Iris pigment epithelial cell (primary cell): ENCODE data around the gene ITPR2.

Experiments used
- DNase-seq: peaks from one replicate; pipeline ENCODE4 v3.0.0-alpha.2; 2011; ENCODE audit warnings: low read depth

ITPR2 gene

GRCh38 chr12:26566186-26566585 lies 266.8 kb downstream of the ITPR2 start:
- DNase-seq = no peak

DNA sequence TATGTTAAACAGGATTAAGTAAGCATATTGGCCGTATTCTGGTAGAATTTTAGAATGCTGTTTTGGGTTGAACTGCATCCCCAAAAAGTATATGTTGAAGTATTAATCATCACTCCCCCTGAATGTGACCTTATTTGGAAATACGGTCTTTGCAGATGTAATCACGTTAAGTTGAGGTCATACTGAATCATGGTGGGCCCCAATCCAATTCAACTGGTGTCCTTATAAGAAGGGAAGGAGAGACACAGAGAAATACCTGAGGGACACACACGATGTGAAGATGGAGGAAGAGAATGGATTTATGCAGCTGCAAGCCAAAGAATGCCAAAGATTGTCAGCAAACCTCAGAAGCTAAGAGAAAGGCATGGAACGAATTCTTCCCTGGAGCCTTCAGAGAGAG lies 268.6 kb downstream of the ITPR2 start:
- DNase-seq = peak; percentile 18

DNA sequence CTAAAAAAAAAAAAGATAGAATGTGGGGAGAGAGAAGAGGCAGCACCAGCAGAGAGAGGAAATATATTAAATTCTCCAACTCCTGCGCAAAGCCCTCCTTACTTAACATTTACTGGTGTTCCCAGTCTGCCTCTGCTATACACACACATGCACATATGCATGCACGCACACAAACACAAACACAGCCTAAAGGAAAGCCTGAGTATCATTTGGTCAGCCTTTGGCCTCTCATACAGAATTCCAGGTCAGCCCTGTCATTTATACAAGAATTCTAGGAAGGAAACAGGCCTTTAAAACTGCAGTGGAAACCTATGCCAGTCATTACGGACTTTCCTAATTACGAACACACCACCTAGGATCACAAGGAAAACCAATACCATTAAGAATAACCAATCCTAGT lies 269.4 kb downstream of the ITPR2 start:
- no peak for DNase-seq

DNA sequence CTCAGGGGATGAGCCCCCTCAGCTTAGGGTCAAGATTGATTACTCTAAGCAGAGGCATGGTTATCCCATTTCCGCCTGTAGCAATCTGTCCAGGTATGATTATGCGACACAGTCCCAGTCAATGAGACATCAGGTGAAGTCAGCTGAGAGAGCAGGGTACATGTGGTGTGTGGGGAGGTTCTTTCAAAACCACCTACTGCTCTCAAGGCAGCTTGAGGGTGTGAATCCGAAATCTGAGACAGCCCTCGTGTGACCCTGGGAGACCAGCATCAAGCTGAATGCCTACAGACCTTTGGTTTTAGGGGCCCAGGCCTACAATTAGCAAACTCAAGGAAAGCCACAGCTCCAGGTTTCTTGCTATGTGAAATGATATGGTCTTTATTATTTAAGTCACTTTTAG lies 275.7 kb downstream of the ITPR2 start:
- DNase-seq = no peak

DNA sequence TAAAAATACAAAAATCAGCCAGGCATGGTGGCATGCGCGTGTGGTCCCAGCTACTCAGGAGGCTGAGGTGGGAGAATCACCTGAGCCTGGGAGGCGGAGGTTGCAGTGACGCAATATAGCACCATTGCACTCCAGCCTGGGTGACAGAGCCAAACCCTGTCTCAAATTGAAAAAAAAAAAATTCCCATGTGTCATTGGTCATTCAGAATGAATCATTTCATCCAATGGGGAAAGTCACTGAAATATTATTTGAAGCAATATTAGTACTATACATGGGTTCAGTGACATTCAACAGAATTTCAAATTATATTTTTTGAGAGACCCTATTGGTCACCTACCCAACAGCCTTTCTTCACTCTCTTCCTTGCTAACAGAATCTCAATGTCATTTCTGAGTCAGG lies 276.1 kb downstream of the ITPR2 start:
- no peak for DNase-seq

GRCh38 chr12:26555139-26555538 lies 277.9 kb downstream of the ITPR2 start:
- DNase-seq = peak; percentile 46

DNA sequence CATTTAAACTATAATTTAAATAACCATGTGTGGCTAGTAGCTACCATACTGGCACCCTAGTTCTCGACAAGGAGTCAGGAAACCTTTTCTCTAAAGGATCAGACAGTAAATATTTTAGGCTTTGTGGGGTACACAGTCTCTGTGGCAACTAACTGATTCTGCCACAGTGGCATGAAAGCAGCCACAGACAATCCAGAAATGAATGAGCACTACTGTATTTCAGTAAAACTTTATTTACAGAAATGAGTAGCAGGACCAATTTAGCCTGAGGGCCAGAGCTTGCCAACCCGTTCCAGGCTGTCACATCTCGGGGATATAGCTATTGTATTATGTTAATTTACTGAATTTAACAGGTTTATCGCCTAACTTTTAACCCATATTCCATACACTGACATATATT lies 278.7 kb downstream of the ITPR2 start:
- DNase-seq = no peak

GRCh38 chr12:26551385-26551784 lies 281.6 kb downstream of the ITPR2 start:
- no peak for DNase-seq

GRCh38 chr12:26548227-26548626 lies 284.8 kb downstream of the ITPR2 start:
- no peak for DNase-seq

- no peak for DNase-seq
These were observed 286.3 kb downstream of the ITPR2 start for GRCh38 chr12:26546535-26547314.

DNA sequence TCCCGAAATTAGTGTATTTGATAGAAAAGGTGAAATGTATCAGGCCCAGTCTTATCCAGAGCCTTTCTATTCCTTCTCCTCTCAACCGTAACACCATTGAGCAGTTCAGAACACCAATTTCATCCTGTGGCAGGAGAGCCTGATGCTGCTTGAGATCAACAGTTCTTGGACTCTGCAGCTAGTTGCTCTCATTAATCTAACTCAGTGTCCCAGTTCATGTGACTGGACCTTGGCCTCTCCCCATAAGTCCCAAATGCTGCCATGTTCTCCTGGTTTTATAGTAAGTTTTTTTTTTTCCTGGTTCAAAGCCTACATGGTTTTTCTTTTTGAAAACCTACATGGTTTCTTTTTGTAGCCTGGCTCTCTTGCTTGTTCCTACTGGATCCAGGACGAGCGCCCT lies 293.9 kb downstream of the ITPR2 start:
- DNase-seq = no peak

DNA sequence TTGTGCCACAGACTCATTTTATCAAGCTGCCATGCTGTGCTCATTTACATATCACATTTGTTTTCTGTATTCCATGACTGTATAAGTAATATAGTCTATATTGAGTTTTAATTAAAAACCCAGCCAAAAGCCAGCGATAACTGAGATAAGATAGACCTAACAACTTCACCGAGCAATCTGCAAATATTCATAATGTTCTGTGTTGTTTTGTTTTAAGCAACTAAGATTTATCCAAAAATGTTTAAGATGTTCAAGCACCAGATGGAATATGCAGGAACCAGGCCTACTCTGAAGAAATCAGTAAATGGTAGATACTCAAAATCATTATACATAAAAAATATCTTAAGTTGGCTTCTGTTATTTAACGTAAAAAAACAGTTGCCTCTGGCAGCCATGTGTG lies 295.3 kb downstream of the ITPR2 start:
- DNase-seq = no peak

- DNase-seq = no peak
These were observed 295.9 kb downstream of the ITPR2 start for GRCh38 chr12:26537126-26537525.

GRCh38 chr12:26535826-26536225 lies 297.2 kb downstream of the ITPR2 start:
- no peak for DNase-seq

GRCh38 chr12:26534071-26534470 lies 298.9 kb downstream of the ITPR2 start:
- DNase-seq = no peak

- DNase-seq = no peak
These were observed 299.8 kb downstream of the ITPR2 start for GRCh38 chr12:26533211-26533610.

DNA sequence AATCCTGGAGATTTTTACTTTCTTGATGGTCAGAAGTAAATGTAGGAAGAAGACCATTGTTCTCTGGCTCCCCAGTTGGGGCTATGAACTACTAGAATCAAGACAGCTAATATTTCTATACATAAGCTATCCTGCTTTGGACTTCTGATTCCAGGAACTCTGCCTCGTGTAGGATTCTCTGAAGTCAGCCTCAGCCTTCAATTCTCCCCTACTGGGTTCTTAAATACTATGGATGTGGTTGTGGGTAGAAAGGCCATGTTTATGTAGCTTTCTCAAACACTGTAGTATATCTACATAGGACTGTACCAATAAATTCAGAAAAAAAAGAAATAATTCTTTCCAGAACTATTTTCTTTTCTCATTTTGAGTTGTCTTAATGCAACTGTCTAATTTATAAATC lies 302.5 kb downstream of the ITPR2 start:
- DNase-seq = no peak

DNA sequence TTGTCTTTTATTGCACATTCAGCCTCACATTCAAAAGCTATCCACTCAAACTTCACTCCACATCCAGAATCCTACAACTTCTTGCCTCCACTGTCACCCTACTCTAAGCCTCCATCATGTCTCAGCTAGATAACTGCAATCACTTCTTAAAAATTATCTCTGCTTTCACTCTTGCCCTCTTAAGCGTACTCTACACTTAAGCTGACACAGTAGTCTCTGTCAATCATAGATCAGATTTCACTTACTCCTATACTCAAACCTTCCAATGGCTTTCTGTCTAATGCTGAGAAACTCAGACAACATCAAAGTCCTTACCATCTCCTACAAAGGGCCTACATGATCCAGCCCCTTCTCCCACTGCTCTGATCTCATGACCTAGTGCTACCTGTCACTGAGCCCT lies 304.1 kb downstream of the ITPR2 start:
- no peak for DNase-seq

DNA sequence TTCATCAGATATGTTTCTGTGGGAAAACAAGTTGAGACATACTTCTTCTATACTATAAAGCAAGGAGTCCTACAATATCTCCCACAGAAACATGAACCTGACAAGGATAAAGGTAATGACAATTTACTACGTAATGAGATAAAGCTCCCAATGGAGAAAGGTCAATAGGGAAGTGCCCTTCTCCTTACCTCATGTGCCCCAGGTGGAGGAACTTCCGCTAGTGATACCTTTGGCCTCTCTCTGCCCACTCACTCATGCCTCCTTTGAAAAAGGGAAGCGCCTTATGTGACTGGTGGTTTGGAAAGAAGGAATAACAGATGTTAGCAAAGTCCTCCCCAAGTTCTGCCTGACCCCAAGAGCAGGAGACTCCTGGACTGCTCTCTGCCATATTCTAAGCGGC lies 305.3 kb downstream of the ITPR2 start:
- DNase-seq = no peak

GRCh38 chr12:26524862-26525465 lies 308.0 kb downstream of the ITPR2 start:
- peak; percentile 55 for DNase-seq

DNA sequence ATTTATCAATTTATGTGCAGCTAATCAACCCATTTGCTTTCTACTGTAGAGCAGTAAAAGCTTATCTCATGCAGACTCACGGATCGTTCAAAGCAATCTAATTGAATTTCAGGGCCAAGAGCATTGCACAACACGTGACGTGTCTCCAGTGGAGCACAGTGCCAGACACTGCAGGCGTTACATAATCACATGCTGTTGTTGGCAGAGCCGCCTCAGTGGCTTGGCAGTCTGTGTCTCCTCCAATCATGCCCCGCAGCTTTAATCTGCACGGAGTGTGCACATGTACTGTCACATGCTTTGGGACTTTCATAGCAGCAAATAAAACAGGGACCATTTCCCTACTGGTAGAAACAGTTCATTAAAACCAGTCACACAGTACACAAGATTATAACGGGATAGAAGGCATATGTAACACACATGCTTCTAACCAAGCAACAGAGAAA lies 309.3 kb downstream of the ITPR2 start:
- DNase-seq = peak; percentile 98

DNA sequence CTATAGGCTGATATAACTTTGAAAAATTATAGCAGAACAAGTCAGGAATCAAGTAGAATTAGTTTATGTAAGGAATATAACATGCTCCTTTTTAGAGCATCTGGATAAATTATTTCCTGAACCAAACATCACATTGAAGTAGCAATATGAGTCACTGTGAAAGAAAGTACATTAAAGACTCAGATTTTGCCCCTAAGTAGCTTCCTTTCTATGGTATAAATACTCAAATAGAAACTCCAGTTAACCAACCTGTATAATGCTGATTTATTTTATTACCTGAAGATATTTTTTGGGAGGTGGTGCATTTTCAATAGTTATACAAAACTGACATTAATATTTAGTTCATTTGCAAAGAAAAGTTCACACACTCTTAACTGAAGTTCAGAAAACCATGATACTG lies 312.1 kb downstream of the ITPR2 start:
- no peak for DNase-seq

DNA sequence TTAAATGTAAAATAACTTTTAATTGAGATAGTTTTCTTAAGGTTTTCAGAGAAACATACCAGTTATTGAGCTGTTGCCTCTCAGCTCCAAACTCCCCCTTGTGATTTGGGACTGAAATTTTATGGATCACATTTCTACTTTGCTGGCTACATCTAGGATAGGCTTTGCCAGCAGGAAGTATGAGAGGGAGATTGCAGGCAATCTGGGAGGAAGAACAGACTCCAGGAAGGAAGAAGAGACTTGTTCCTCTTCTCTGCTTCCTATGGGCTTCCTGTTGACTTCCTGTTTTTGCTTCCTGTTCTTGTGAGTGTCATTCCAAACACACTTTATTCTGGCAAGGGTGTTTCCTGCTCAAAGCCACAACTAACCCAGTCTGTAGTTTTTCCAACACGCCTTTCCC lies 312.9 kb downstream of the ITPR2 start:
- no peak for DNase-seq

DNA sequence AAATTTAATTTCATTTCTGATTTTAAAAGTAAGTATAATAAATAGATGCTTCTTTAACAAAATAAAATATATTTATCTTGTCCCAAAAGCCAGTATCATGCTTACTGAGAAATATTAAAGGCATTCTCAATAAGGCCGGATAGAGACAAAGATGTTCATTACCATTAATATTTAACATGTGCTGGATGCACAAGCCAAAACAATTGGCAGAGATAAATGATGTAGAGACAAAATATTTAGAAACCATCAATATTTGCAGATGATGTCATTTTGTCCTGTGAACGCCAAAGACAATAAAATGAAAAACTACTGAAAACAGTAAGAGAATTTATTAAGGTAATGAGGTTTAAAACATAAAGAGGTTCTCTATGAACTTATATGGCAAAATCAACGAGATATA lies 313.5 kb downstream of the ITPR2 start:
- DNase-seq = no peak
